HL-60 (cell line): ENCODE results near the gene KLF3.

Source experiments
- POLR2AphosphoS5 ChIP-seq: IDR thresholded peaks from 2 replicates; pipeline ENCODE4 v1.6.1; 2012; ENCODE audit warnings: low read depth
- REST ChIP-seq: IDR thresholded peaks from 2 replicates; pipeline ENCODE4 v1.6.1; 2012; ENCODE audit warnings: low read depth; ENCODE audit not compliant: insufficient replicate concordance
- TF ChIP-seq, protein P1 (sequence below): IDR thresholded peaks from one replicate; pipeline ENCODE4 v1.5.1; 2011; ENCODE audit warnings: low read length, control low read depth, inconsistent platforms; ENCODE audit not compliant: insufficient read depth

DNA sequence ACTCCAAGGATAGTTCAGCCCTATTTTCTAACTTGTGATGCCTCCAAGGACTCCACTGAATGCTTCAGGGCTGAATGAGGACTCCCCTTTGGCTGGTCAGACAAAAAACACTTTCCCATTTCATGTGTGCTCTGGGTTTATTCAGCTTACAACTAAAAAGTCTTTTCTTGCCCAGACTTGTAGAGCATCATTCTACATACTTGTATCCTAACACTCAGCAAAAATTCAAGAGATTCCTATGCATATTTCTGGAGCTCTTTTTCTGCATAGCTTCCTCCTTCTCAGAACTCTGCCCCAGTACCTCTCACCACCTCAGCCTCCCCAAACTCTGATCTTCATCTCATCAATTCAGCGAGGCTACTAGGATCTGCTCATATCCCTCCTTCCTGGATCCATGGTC, 22.2 kb upstream of the KLF3 start:
- TF ChIP-seq, protein P1, sequence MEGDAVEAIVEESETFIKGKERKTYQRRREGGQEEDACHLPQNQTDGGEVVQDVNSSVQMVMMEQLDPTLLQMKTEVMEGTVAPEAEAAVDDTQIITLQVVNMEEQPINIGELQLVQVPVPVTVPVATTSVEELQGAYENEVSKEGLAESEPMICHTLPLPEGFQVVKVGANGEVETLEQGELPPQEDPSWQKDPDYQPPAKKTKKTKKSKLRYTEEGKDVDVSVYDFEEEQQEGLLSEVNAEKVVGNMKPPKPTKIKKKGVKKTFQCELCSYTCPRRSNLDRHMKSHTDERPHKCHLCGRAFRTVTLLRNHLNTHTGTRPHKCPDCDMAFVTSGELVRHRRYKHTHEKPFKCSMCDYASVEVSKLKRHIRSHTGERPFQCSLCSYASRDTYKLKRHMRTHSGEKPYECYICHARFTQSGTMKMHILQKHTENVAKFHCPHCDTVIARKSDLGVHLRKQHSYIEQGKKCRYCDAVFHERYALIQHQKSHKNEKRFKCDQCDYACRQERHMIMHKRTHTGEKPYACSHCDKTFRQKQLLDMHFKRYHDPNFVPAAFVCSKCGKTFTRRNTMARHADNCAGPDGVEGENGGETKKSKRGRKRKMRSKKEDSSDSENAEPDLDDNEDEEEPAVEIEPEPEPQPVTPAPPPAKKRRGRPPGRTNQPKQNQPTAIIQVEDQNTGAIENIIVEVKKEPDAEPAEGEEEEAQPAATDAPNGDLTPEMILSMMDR: no peak
- no peak for TF ChIP-seq POLR2AphosphoS5
- no peak for TF ChIP-seq REST
